SW 1271 (cell line): ENCODE measurements around the gene MAPK10.

Experiments used
- DNase-seq, 2 experiments: peaks; one replicate each; lab custom pipeline; 2025; lab: John Stamatoyannopoulos, UW

The MAPK10 gene

DNA sequence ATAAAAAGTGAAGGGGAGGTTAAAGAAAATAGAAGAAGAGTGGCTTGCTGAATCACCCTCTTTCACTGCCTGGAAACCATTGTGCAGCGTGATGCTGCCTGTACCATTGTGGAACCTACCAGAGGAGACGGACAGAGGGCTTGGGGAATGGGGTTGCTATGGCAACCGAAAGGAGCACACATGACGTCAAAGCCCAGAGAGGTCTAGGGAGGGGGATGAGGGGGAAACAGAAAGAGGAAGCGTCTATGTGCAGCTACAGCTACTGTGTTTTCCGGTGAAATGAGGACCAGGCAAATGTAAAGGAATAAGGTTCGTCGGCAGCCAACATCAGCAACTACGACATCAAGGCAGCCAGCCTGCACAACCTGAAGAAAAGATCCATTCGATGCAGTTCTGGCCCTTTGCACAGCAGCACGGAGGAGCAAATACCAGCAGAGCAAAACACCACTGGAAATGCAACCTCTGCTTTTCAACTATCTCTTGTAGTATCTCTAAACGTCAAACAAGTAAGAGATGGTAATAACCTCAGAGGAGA lies at the start of gene MAPK10:
TSS of gene MAPK10 (minus strand) at position 110 of the 535 bp plus-strand sequence.
- no peak for DNase-seq

DNA sequence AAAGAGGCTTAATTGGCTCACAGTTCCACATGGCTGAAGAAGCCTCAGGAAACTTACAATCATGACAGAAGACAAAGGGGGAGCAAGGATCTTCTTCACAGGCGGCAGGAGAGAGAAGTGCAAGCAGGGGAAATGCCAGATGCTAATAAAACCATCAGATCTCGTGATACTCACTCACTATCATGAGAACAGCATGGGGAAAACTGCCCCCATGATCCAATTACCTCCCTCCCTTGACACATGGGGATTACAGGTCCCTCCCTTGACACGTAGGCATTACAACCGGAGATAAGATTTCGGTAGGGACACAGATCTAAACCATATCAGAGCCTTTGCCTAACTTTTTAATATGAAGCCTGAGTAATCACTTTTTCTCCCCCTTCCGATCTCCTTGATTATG lies 43.7 kb upstream of the MAPK10 start:
- no peak for DNase-seq

DNA sequence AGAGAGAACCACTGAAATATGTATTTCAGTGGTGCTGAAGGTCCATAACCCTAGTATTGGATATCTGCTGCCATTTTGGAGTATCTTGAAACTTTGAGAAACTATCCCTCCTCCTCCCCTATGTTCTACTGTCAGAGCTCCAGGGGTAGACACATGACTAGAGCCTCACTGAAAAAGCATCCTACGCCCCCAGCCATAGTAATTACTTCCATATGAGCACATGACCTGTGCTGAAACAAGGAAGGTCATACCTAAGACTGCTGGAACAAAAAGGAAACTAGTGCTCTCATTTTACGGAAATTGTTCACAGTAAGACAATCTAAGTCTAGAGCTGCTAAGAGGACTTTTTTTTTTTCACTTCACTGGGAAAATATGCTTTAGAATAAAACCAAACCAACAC lies 42.0 kb upstream of the MAPK10 start:
- DNase-seq = no peak

DNA sequence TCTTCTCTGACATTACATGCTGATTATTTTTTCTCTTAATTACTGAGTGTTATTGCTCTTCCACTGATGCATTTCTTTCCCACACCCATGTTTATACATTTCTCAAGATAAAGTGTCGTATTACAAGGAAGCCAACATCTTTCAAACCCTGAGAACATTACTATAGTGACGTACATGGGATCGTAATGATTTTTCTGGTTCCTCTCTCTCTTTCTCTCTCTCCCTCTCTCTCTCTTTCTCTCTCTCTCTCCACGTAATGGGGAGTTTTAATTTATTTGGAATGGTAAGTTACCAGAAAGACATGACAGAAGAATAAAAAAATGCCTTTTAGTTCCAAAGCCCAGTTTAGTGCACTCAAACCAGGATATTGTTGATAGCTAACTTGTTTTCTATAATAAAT lies 40.4 kb upstream of the MAPK10 start:
- DNase-seq = no peak

DNA sequence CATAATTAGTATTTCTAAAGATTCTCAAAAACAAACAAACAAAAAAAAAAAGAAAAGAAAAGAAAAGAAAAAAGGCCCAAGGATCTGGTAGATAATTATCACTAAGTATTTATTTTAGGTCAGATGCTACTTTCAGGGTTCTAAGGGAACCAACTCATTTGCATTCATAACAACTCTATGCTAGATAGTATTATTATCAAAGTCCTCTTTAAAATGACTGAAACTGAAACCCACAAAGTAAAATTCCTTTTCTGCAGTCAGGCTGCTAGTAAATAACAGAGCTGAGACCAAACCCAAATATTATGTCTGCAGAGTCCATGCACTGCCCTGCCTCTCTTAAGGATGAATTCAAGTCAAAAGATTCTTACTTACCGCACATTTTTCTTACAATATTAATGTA lies 38.3 kb upstream of the MAPK10 start:
- no peak for DNase-seq

DNA sequence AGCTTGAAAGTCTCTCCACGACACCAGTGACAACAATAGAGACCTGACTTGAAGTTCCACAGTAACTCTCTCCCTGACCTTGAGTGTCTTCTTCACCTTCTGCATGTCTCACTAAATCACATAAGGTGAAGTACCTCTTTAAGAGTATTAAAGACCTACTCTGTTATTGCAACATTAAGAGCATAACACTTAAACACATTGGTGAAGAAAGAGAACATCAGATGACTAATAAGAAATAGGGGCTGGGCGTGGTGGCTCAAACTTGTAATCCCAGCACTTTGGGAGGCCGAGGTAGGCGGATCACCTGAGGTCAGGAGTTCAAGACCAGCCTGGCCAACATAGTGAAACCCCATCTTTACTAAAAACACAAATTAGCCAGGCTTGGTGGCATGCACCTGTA lies 33.9 kb upstream of the MAPK10 start:
- DNase-seq = no peak

DNA sequence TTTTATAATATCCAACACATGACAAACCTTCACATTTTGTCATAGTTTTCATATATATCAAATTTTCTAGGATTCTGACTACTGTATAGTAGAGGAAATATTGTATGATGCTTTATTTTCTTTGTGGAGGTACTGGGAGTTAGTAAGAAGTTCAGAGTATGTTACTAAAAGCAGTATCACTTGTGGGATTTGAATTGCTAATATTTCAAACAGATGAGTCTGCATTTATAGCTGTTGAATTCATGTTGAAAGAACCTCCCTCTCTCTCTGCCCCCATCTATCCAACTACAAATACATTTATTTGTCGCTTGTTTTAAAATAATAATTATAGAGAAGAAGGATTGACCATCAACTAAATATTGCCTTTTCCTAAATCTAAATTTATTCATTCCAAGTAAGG lies 29.8 kb upstream of the MAPK10 start:
- DNase-seq = no peak

DNA sequence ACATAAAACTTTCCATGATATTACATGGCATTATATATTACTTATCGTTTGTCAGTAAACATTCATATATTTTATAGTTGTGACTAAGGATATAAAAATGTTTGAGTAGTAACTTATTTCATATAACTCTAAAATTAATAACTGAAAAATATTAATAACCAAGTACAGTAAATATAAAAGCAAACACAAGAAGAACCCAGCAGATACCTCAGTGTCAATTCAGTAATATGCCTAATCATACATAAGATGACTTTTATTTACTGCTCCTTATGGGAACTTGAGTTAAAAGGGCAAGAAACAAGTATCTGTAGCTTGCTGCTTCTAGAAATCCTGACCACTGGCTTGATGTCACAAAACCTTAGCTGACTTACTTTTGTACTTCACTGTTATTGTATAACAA lies 28.4 kb upstream of the MAPK10 start:
- no peak for DNase-seq

DNA sequence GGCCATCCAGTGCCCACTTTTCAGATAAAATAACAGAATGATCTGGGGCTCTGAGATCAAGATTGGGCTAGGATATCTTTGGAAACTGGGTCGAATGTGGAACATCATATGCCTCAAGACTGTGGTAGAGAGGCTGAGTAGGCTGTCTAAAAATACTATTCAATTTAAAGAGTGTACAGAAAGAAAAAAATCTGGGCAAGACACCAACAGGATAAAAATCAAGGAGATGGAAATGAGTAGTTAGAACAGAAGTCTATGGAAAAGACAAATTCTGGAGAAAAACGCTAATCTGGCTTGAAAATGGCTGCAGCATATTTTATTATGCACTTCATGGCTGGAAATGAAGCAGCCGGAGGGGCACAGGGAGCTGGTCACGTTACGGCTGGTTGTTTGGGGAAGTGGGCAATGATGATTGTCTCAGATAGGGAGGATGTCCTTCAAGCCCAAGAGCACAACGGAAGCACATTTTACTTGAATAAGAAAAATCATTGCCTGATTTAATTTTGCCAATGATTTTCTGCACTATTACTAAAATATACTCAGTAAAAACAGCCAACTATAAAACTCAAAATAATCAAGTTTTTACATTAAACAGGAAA lies 27.1 kb upstream of the MAPK10 start:
- DNase-seq = no peak

DNA sequence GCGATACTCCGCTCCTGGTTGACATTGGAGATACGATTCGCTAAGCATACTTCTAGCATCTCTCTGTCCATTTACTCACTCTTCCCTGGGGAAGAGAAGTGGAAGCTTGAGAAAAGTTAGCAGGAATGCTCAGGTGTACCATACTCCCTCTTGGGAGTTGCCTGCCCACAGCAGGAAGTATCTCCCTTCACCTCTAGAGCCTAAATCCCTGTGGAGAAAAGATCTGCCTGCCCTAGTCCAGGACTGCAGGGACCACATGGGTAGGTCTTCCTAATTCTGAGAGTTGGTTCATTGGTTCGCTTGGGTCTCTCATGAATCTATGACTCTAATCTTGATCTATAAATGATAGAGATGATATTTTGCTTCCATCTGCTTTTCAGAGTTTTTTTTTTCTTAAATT lies 26.3 kb upstream of the MAPK10 start:
- no peak for DNase-seq

DNA sequence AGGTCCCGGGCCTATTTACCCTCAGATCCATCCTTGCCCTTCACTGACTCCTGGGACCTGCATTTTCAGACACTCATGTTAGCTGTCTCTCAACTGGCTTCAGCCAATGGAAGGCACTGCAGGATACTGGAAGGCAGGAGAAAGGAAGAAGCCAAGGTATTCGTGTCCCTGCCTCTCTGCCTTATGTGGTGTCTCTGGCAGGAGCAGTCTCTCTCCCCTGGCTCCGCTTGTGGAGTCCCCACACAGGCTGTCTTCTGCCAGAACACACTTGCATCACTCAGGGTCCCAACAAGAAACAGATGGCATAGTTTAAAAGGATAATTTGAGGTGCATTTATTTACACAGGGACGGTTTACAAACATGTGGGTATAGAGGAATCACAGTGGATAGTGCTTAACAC lies 21.6 kb upstream of the MAPK10 start:
- DNase-seq = no peak

DNA sequence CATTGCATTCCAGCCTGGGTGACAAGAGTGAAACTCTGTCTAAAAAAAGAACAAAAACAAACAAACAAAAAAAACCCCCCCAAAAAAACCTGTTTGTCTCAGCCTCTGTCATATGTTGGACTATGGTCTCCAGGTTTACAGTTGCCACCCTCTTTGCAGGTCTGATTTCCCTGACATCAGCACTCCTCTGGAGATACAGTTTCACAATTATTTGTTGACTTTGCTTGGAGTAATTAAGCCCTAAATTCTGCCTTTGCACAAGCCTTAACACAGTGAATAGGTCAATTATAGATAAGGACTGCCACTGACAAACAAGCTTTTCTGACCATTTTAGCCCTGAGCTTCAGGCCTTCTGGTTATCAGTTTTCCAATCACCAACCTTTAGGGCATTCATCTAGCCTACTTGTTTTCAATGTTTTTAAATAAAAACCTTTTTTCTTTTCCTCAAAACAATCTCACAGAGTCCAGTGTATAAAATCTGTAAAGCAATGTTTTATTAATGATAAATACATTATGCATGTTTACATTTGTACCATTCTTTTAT lies 20.4 kb upstream of the MAPK10 start:
- no peak for DNase-seq

DNA sequence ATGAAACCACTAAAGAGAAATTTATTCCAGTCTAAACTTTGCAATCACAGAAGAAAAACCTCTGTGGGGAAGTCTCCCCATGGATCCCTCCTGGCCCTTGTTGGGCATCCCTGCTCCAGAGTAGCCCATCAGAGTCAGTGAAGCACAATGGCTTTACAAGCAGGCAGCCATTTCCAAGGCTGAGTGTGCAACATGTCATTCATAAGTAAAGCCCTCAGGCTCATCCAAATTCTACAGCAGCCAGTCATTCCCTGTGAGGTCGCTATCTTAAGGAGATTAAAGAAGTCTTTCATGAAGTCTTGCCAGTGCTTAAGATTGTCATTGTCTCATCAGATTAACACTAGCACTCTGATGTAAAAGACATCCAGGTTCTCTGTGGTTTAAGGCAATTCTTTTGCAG lies 17.0 kb upstream of the MAPK10 start:
- DNase-seq = no peak

DNA sequence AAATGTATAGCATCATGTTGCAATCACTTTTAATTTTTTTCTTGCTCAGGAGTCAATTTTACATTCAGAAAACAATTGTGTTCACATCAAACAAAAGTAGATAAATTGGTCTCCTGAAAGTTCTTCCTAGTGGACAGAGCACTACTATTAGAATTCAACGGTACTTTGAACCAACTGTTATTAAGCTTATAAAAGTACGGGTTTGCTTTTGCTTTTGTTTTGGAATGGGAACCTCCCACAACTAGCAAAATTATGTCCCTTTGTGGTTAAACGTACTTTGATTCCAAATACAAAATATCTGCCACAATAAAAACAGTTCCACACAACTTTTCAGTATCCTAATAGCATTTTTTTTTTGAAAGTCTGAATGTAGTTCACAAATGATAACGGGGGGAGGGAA lies 8.6 kb upstream of the MAPK10 start:
- DNase-seq = no peak

DNA sequence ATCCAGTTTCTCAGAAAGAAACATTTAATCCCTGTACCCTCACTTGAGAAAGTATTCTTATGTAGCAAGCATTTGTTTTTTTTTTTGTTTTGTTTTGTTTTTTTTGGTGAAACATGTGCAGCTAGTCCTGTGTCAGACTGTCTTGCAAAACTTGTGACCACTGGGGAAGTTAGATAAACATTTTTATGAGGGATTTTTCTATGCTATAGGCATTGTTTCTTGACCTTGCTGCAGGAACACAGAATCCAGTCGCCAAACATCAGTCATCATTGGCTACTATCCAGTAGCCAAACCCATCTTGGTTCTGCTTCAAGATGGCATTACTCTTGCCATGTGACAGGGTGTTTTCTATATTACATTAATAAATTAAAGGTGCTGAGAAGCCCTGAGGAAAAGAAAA lies 7.7 kb upstream of the MAPK10 start:
- no peak for DNase-seq

DNA sequence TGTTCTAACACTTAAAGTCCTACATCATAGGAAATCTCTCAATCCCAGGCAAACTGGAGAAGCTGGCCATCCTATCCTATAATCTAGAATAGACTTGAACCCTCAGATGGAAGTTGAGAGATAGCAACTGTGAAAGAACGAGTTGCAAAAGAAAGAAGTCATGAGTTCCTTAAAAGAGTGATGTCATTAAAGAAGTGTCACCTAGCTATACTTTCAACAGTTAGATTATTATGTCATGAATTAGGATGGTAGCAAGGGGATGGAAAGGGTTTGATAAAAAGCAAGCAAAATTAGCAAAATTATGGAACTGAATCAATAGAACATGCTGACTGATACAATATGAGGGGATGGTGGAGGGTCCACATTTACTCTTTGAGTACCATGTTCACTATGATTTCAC lies 7.1 kb upstream of the MAPK10 start:
- no peak for DNase-seq

DNA sequence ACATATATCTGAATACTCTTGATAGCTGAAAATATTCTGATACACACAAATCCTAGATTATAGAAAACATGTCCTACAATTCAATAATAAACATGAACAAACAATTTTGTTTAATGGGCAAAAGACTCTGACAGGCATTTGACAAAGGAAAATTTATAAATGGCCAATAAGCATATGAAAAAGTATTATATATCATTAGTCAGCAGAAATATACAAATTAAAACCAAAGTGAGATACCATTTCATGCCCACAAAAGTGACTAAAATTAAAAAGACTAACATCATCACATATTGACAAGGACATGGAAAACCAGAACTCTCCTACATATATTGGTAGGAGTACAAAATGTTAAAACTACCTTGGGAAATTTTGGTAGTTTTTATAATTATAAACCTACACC lies 2.7 kb upstream of the MAPK10 start:
- no peak for DNase-seq

DNA sequence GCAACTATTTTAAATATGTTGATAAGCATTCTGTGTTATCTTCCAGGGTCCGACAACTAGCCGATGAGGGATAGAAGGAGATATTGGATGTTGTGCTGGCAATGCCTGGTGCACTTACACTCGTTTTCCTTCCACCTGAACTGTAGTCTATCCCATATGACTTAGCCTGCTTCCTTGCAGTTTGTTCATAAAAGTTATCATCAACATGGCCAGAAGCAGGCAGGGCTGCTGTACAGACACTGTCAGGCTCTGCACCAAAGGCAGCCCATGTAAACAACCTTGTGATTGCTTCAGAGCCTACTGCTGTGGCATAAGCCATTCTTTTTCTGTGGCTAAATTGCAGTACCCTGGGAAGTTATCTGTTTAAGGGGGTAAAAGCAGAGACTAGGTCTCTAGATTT lies 1.6 kb downstream of the MAPK10 start:
- no peak for DNase-seq

DNA sequence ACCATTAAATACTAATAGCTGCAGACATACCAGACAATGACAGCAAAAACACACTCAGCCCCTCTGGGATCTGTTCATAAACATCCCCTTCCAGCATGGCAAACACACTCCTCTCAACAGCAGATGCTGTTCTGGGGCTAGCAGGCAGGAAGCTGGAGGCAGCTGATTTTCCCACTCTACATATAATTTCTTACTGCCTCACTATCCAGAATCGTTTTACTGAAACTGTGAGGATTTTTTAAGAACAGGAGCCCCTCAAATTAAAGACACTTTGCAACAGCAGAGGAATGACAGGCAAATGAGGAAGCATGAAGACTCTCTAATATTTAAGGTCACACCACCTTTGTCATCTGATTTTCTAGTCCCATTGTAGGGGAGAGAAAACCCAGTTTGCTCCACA lies 2.2 kb downstream of the MAPK10 start:
- DNase-seq = no peak

DNA sequence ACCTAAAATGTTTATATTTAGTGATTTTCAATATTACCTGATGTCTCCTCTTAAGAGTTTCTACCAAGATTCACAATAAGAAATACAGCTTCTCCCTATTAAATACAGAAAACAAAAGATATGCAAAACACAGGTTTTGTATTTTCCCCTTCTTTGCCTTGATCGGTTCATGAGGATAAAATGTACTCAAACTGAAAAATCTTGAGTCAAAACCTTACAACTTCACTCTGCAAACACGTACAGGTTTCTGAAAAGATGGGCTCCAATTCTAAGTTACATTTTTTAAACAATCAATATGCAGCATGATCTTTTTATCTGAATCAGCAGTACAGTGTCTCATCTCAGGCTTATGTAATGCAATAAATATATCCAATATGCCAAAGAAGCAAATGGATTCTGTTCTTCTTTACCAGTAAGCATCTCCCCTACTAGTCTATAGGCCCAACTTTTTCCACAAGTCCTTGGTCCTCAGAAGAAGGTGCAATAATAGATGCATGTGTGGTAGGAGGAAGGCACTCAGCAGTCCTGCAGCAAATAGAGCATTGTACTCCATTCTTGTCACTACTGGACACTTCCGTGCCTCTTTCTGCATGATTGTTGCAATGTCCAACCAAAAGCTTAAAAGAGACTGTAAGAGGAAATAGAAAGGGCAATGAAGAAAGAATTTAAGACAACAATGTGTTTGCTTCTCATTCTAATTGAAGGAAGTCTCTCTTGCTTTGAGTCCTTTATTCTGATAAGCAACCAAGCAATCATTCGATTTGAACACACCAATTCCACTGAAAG lies 3.2 kb downstream of the MAPK10 start:
- DNase-seq = no peak

DNA sequence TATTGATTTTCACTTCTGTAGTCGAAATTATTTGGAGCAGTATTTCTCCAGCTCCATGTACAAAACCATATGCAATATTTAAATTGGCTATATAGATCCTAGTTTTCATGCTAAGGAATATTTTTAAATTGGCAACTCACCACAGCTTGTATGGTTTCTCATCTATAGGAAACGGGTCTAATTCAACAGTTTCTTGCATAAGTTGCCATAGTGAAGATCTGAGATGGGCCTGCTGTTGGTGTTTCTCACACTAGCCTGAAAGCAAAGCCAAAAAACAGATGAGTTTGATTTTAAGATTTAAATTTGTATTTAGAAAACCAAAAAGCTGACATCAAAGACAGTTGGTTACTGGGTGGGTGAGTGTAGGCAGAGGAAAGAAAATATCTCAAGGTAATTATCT lies 5.5 kb downstream of the MAPK10 start:
- DNase-seq = no peak

DNA sequence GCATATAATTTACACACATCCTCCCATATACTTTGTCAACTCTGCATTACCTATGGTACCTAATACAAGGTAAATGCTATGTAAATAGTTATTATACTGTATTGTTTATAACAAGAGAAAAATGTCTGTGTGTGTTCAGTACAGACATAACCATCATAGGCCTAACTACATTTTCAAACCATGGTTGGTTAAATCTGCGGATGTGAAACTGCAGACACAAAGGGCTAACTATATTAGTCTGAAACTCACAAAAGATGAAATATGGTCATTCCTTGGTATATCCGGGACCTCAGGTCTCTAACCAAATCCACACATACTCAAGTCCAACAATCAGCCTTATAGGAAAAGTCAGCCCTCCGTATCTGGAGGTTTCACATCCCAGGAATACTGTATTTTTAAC lies 13.5 kb downstream of the MAPK10 start:
- DNase-seq = no peak

DNA sequence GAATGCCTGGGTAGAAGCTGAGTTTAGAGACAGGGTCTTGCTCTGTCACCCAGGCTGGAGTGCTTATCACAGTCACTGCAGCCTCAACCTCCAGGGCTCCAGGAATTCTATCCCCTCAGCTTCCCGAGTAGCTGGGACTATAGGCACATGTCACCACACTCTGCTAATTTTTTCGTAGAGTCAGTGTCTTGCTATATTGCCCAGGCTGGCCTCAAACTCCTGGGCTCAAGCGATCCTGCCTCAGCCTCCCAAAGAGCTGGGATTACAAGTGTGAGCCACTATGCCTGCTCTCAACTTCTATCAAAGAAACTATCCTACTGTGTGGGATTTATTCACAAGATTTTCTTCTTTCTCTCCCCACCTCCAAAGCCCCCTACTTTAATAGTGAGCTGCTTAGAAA lies 15.7 kb downstream of the MAPK10 start:
- no peak for DNase-seq

DNA sequence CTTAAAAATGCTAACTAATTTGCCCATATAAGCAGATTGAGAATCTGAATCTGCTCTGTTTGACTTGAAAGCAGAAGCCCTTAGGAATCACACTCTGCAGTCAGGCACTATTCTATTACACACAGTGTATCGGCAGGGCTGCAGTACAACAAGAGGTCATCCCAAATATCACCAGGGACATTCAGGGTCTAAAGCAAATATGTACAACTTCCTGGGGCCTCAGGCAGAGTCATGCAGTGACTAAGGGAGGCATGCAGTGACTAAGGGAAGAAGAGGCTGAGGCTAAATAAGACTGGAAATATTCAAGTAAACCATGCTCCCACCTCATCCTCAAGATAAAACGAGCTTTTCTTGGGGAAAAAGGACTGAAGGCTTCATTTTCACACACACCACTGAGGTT lies 20.9 kb downstream of the MAPK10 start:
- peak; percentile 6 to 37 for DNase-seq
